Esophagus squamous epithelium (tissue), 4 donors: Measurements from ENCODE around the gene OR4D1.

ENCODE experiments used
- POLR2A ChIP-seq, 4 donors: fragments of 450-650 bp; IDR thresholded peaks; one replicate each; pipeline ENCODE4 v1.6.1; 2017; ENCODE audit warnings: antibody characterized with exemption in 4 of 4, mild to moderate bottlenecking in 4 of 4, moderate library complexity in 3 of 4
- TF ChIP-seq, protein P1 (sequence below), 6 experiments: fragments of 450-650 bp in 4 of 6; fragments of 200-600 bp in 2 of 6; sonication (generic) in 2 of 6; IDR thresholded peaks; one replicate each; pipeline ENCODE4 v1.5.1; 2016 to 2019; ENCODE audit warnings: antibody characterized with exemption in 6 of 6, mild to moderate bottlenecking in 4 of 6, moderate library complexity in 4 of 6

DNA sequence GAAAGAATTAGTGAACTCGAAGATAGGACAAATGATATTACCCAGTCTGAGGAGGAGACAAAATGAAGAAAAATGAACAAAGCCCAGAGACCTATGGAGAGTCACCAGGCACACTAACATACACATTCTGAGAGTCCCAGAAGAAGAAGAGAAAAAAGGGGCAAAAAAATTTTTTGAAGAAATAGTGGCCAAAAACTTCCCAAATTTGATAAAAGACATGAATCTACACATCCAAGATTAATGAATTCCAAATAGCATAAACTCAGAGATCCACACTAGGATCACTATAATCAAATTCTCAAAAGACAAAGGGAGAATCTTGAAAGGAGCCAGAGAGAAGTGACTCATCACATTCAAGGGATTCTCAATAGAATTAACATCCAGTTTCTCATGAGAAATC lies 3.4 kb upstream of the OR4D1 start:
- TF ChIP-seq, protein P1, sequence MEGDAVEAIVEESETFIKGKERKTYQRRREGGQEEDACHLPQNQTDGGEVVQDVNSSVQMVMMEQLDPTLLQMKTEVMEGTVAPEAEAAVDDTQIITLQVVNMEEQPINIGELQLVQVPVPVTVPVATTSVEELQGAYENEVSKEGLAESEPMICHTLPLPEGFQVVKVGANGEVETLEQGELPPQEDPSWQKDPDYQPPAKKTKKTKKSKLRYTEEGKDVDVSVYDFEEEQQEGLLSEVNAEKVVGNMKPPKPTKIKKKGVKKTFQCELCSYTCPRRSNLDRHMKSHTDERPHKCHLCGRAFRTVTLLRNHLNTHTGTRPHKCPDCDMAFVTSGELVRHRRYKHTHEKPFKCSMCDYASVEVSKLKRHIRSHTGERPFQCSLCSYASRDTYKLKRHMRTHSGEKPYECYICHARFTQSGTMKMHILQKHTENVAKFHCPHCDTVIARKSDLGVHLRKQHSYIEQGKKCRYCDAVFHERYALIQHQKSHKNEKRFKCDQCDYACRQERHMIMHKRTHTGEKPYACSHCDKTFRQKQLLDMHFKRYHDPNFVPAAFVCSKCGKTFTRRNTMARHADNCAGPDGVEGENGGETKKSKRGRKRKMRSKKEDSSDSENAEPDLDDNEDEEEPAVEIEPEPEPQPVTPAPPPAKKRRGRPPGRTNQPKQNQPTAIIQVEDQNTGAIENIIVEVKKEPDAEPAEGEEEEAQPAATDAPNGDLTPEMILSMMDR (IDR thresholded peaks at IDR 0.05) = no peak
- no peak for TF ChIP-seq POLR2A (IDR thresholded peaks at IDR 0.05)
